Endothelial cell of umbilical vein (primary cell): Measurements from ENCODE around the gene AMMECR1L. TPM values are rescaled to one million over a fixed set of nuclear protein-coding genes. Genes with fewer than 3 reads are reported as not detected.

Experiments used
- BruUV-seq: library from RNA; stranded (reverse); fragments of 400-500 nt; replicated peaks from 2 replicates; lab custom pipeline; 2021; lab: Mats Ljungman, UMichigan
- CTCF ChIA-PET: fragments of 300-600, 350-600 bp; sonication (Branson Sonifier 250); formaldehyde crosslinking; loops from one replicate; lab custom pipeline; 2021; ENCODE audit warnings: antibody characterized with exemption, inconsistent platforms; lab: Charles Lee
- POLR2A ChIA-PET: fragments of 300-600, 350-600 bp; sonication (Branson Sonifier 250); formaldehyde crosslinking; loops from one replicate; lab custom pipeline; 2021; ENCODE audit warnings: antibody characterized with exemption, inconsistent platforms; lab: Charles Lee
- DNase-seq: peaks from one replicate; pipeline ENCODE4 v3.0.0-alpha.2; 2011; ENCODE audit warnings: low read depth, low spot score
- FAIRE-seq: peaks from 2 replicates; lab custom pipeline; 2011; peaks lifted over from hg19 to GRCh38; lab: Jason Lieb, UNC
- H2AFZ ChIP-seq: 2 replicates; pipeline ENCODE4 v1.6.0; 2012; ENCODE audit warnings: low read depth, low read length, control low read depth, inconsistent platforms
- H3K27ac ChIP-seq: 2 replicates; pipeline ENCODE4 v1.5.1; 2011; ENCODE audit warnings: low read depth, mild to moderate bottlenecking, control low read depth, low read length, moderate library complexity; ENCODE audit not compliant: insufficient read depth
- H3K27me3 ChIP-seq, 2 experiments: 2 replicates each; pipeline versions ENCODE4 v1.6.0 to v1.6.1; 2011; ENCODE audit warnings: low read length in 2 of 2, mixed read lengths in 1 of 2; ENCODE audit not compliant: control insufficient read depth in 2 of 2, insufficient read depth in 2 of 2
- H3K36me3 ChIP-seq, 2 experiments: 2 replicates in 1 of 2; 3 replicates in 1 of 2; pipeline ENCODE4 v1.5.1; 2011; ENCODE audit warnings: low read length in 2 of 2, mild to moderate bottlenecking in 1 of 2, moderate library complexity in 1 of 2; ENCODE audit not compliant: control insufficient read depth in 2 of 2, insufficient read depth in 2 of 2; ENCODE audit errors: extremely low read depth in 1 of 2
- H3K4me1 ChIP-seq: 3 replicates; pipeline ENCODE4 v1.5.1; 2011; ENCODE audit warnings: mild to moderate bottlenecking, low read length; ENCODE audit not compliant: control insufficient read depth, insufficient read depth; ENCODE audit errors: extremely low read depth
- H3K4me2 ChIP-seq: 2 replicates; pipeline ENCODE4 v1.6.1; 2011; ENCODE audit warnings: low read length, control low read depth, mixed read lengths; ENCODE audit not compliant: insufficient read depth
- H3K4me3 ChIP-seq, 3 experiments: fragments of 200-600 bp in 1 of 3; sonication (generic), shearing (Covaris generic) in 1 of 3; replicated peaks in 1 of 3; 2 replicates each; pipeline ENCODE4 v1.5.1; 2011 to 2016; ENCODE audit warnings: control low read depth in 3 of 3, low read length in 3 of 3, mild to moderate bottlenecking in 2 of 3, inconsistent platforms in 1 of 3, low read depth in 1 of 3, moderate library complexity in 1 of 3; ENCODE audit not compliant: insufficient read depth in 1 of 3
- H3K79me2 ChIP-seq: 2 replicates; pipeline ENCODE4 v1.6.0; 2012; ENCODE audit warnings: low read length, inconsistent platforms; ENCODE audit not compliant: control insufficient read depth, insufficient read depth
- H3K9ac ChIP-seq: replicated peaks from 2 replicates; pipeline ENCODE3; 2011; ENCODE audit warnings: low read length, control low read depth; ENCODE audit not compliant: insufficient read depth; ENCODE audit errors: extremely low read depth
- H3K9me1 ChIP-seq: replicated peaks from 3 replicates; pipeline ENCODE4 v1.6.0; 2011; ENCODE audit warnings: mild to moderate bottlenecking, low read length; ENCODE audit not compliant: control insufficient read depth, insufficient read depth; ENCODE audit errors: extremely low read depth
- H3K9me3 ChIP-seq: replicated peaks from 2 replicates; pipeline ENCODE4 v1.5.1; 2012; ENCODE audit warnings: low read length, inconsistent platforms; ENCODE audit not compliant: control insufficient read depth, insufficient read depth
- H4K20me1 ChIP-seq: replicated peaks from 2 replicates; pipeline ENCODE3; 2011; ENCODE audit warnings: mild to moderate bottlenecking, low read length; ENCODE audit not compliant: control insufficient read depth, insufficient read depth; ENCODE audit errors: extremely low read depth
- EZH2 ChIP-seq: IDR thresholded peaks from 2 replicates; pipeline ENCODE4 v1.6.1; 2012; ENCODE audit warnings: borderline replicate concordance, low read depth, mild to moderate bottlenecking, moderate library complexity, low read length, inconsistent platforms; ENCODE audit not compliant: severe bottlenecking
- FOS ChIP-seq: IDR thresholded peaks from 2 replicates; pipeline ENCODE4 v1.6.1; 2011; ENCODE audit warnings: mild to moderate bottlenecking, low read length, moderate library complexity, borderline replicate concordance; ENCODE audit not compliant: insufficient read depth
- GATA2 ChIP-seq: IDR thresholded peaks from 2 replicates; pipeline ENCODE4 v1.7.0; 2011; ENCODE audit warnings: low read depth, mild to moderate bottlenecking, moderate library complexity, mixed read lengths, low read length; ENCODE audit not compliant: insufficient read length, insufficient read depth
- JUN ChIP-seq: IDR thresholded peaks from 2 replicates; pipeline ENCODE4 v1.6.1; 2011; ENCODE audit warnings: borderline replicate concordance, low read depth; ENCODE audit not compliant: insufficient read length, insufficient read depth
- MYC ChIP-seq: IDR thresholded peaks from one replicate; pipeline ENCODE4 v1.6.1; 2011; ENCODE audit warnings: mild to moderate bottlenecking, low read depth, low read length
- POLR2A ChIP-seq: IDR thresholded peaks from 2 replicates; pipeline ENCODE4 v1.6.1; 2012; ENCODE audit warnings: low read depth, mild to moderate bottlenecking, control low read depth, low read length
- POLR2AphosphoS5 ChIP-seq: IDR thresholded peaks from 2 replicates; pipeline ENCODE4 v1.6.1; 2012; ENCODE audit warnings: low read depth, mild to moderate bottlenecking, control low read depth, low read length, moderate library complexity; ENCODE audit not compliant: insufficient read depth
- dilution Hi-C: fragments of 300-500 bp; cut with MboI; formaldehyde crosslinking; loops from one replicate; pipeline ENCODE4 v1.15.0; 2019; ENCODE audit warnings: low sequenced_read_pairs; ENCODE audit not compliant: extremely low pct_ligation_motif_present
- intact Hi-C: fragments of 100-400 bp; cut with micrococcal nuclease; formaldehyde crosslinking; loops from one replicate; pipeline ENCODE4 v1.10.0; 2022
- polyA plus RNA-seq, 4 experiments: library from polyadenylated mRNA; depleted of rRNA in 3 of 4; stranded (reverse) in 3 of 4; unstranded in 1 of 4; fragments of >200 nt; gene quantifications; 2 replicates each; pipeline versions ENCODE4 v1.2.1 to v1.2.3, GENCODE V29; 2011 to 2012; ENCODE audit warnings: missing spikeins in 1 of 4
- total RNA-seq: library from RNA; stranded (reverse); gene quantifications from 2 replicates; pipeline ENCODE4 v1.2.3, GENCODE V29; 2021
- TF ChIP-seq, protein P1 (sequence below): IDR thresholded peaks from 2 replicates; pipeline ENCODE4 v1.6.1; 2011; ENCODE audit not compliant: insufficient read depth, insufficient read length
- TF ChIP-seq, protein P2 (sequence below), 2 donors: IDR thresholded peaks; 1 replicate in 1 of 2; 2 replicates in 1 of 2; pipeline ENCODE4 v1.5.1; 2011; ENCODE audit warnings: low read length in 2 of 2, mild to moderate bottlenecking in 2 of 2, moderate library complexity in 2 of 2, control low read depth in 1 of 2, inconsistent platforms in 1 of 2, low read depth in 1 of 2; ENCODE audit not compliant: insufficient read depth in 1 of 2; ENCODE audit errors: extremely low read depth in 1 of 2

AMMECR1L gene
- total and polyA plus RNA-seq, 2 donors (not counting 3 experiments of a cell fraction or from before 2014, with no cell fraction given), result 14.8 to 20.7 TPM

DNA sequence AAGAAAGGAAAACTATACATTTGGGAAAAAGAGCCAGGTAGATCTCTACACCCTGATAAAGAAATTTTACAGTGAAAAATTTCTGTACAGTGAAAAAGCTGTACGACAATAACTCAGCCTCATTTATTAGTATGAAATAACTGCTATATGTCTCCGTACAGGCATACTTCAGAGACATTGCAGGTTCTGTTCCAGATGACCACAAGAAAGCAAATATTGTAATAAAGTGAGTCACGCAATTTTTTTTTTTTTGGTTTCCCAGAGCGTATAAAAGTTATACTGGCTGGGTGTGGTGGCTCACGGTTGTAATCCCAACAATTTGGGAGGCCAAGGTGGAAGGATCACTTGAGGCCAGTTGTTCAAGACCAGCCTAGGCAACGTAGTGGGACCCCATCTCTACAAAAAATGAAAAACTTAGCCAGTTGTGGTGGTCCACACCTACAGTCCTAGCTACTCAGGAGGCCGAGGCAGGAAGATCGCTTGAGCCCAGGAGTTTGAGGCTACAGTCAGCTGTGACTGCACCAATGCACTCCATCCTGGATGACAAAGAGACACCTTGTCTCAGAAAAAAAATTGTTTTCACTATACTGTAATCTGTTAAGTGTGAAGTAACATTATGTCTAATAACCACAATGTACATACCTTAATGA, 28.2 kb upstream of the AMMECR1L start:
- Histone ChIP-seq H3K36me3 (no peaks in the 10 kb centered on the region), H3K79me2 (no peaks in the 10 kb centered on the region), H3K27ac (no peak overlapping the region), H3K27me3 (peaks cover 0 to 3% of the 10 kb centered on the region in 2 experiments), H3K9me3 (no peaks in the 10 kb centered on the region), H3K4me3 (no peak overlapping the region), H3K9ac (no peak overlapping the region), H3K4me1 (no peaks in the 10 kb centered on the region), H3K4me2 (no peak overlapping the region), H3K9me1 (no peaks in the 10 kb centered on the region), H4K20me1 (no peaks in the 10 kb centered on the region), H2AFZ (no peak overlapping the region)
- intact Hi-C loops (no loop called here), dilution Hi-C loops (no loop called here)
- no TSS peak for BruUV-seq
- ChIA-PET POLR2A (no interaction called here), CTCF (no interaction called here)
- DNase-seq (no peak), FAIRE-seq (no peak)
- TF ChIP-seq FOS, result no peak
- TF ChIP-seq, protein P1, sequence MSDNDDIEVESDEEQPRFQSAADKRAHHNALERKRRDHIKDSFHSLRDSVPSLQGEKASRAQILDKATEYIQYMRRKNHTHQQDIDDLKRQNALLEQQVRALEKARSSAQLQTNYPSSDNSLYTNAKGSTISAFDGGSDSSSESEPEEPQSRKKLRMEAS, result no peak
- TF ChIP-seq, protein P2, sequence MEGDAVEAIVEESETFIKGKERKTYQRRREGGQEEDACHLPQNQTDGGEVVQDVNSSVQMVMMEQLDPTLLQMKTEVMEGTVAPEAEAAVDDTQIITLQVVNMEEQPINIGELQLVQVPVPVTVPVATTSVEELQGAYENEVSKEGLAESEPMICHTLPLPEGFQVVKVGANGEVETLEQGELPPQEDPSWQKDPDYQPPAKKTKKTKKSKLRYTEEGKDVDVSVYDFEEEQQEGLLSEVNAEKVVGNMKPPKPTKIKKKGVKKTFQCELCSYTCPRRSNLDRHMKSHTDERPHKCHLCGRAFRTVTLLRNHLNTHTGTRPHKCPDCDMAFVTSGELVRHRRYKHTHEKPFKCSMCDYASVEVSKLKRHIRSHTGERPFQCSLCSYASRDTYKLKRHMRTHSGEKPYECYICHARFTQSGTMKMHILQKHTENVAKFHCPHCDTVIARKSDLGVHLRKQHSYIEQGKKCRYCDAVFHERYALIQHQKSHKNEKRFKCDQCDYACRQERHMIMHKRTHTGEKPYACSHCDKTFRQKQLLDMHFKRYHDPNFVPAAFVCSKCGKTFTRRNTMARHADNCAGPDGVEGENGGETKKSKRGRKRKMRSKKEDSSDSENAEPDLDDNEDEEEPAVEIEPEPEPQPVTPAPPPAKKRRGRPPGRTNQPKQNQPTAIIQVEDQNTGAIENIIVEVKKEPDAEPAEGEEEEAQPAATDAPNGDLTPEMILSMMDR (IDR thresholded peaks at IDR 0.05; ENCODE audit: extremely low read depth in 1 of 2, insufficient read depth in 1 of 2, low read depth in 1 of 2, low read length in 2 of 2), result no peak
- TF ChIP-seq POLR2A, result no peak

DNA sequence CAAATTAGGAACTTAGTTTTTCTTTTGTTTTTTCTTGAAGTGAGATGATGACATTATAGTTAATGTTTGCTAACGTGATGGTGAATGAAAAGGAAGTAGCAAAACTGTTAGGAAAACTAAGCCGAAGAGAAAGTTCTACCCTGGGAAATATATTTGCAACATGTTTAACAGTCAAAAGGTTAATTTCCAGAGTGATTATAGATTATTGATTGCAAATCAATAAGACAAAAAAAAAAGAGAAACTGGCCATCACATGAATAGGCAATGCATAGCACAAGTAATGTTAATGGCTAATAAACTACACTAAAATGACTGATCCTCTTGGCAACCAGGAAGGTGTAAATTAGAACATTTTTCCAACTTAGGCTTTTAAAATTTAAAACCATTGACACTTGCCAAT, 26.0 kb upstream of the AMMECR1L start:
- TF ChIP-seq EZH2, result no peak
- TF ChIP-seq, protein P2 (IDR thresholded peaks at IDR 0.05; ENCODE audit: extremely low read depth in 1 of 2, insufficient read depth in 1 of 2, low read depth in 1 of 2, low read length in 2 of 2), result no peak
- no peak for TF ChIP-seq POLR2AphosphoS5
- no peak for TF ChIP-seq MYC
- TF ChIP-seq POLR2A, result no peak
- TF ChIP-seq, protein P1, result no peak
- TF ChIP-seq GATA2, result no peak
- no peak for TF ChIP-seq FOS
- TF ChIP-seq JUN, result no peak
- CTCF ChIA-PET, result no interaction called here
- intact Hi-C loops, result no loop called here
- POLR2A ChIA-PET, result no interaction called here
- no peak for FAIRE-seq
- Histone ChIP-seq H3K9me3 (no peaks in the 10 kb centered on the region), H3K4me3 (no peak overlapping the region), H3K9me1 (no peaks in the 10 kb centered on the region), H3K79me2 (no peaks in the 10 kb centered on the region), H3K27ac (no peak overlapping the region), H2AFZ (no peak overlapping the region), H3K4me1 (no peaks in the 10 kb centered on the region), H4K20me1 (no peaks in the 10 kb centered on the region), H3K9ac (no peak overlapping the region), H3K4me2 (no peak overlapping the region), H3K27me3 (peaks cover 0 to 5% of the 10 kb centered on the region in 2 experiments), H3K36me3 (no peaks in the 10 kb centered on the region)
- dilution Hi-C loops, result no loop called here
- BruUV-seq, result no TSS peak
- no peak for DNase-seq
